Thymus (tissue), 11 donors: ENCODE results near the gene AP3B1. TPM values are rescaled to one million over a fixed set of nuclear protein-coding genes. Genes with fewer than 3 reads are reported as not detected.

Experiments used
- DNase-seq, 9 donors: peaks; one replicate each; pipeline ENCODE4 v3.0.0-alpha.2; 2013; ENCODE audit warnings: low spot score in 9 of 9, low read depth in 6 of 9, missing footprints in 1 of 9
- H3K27ac ChIP-seq, 2 donors: one replicate each; pipeline ENCODE4 v1.5.1; 2013; ENCODE audit warnings: control low read depth in 1 of 2, low read depth in 1 of 2, low read length in 1 of 2, mild to moderate bottlenecking in 1 of 2, moderate library complexity in 1 of 2
- H3K27me3 ChIP-seq, 2 donors: one replicate each; pipeline ENCODE4 v1.5.1; 2013; ENCODE audit warnings: low read length in 1 of 2; ENCODE audit not compliant: control insufficient read depth in 2 of 2, insufficient read depth in 1 of 2
- H3K36me3 ChIP-seq, 2 donors: one replicate each; pipeline ENCODE4 v1.5.1; 2013; ENCODE audit warnings: low read length in 1 of 2, mild to moderate bottlenecking in 1 of 2, moderate library complexity in 1 of 2; ENCODE audit not compliant: control insufficient read depth in 2 of 2, insufficient read depth in 2 of 2
- H3K4me1 ChIP-seq, 2 donors: one replicate each; pipeline ENCODE4 v1.5.1; 2013; ENCODE audit warnings: low read length in 2 of 2; ENCODE audit not compliant: control insufficient read depth in 2 of 2, insufficient read depth in 2 of 2
- H3K4me3 ChIP-seq, 2 donors: one replicate each; pipeline ENCODE4 v1.5.1; 2013; ENCODE audit warnings: low read length in 2 of 2, control low read depth in 1 of 2, mild to moderate bottlenecking in 1 of 2
- H3K9me3 ChIP-seq, 2 donors: one replicate each; pipeline ENCODE4 v1.5.1; 2013; ENCODE audit warnings: low read length in 1 of 2, mild to moderate bottlenecking in 1 of 2; ENCODE audit not compliant: control insufficient read depth in 2 of 2, insufficient read depth in 1 of 2
- WGBS: extraction: QIAGEN DNeasy Blood & Tissue Kit; methylation state at CpG from one replicate; pipeline ENCODE4 v1.1.7; 2013; 5-methylcytosine and 5-hydroxymethylcytosine counted together
- polyA plus RNA-seq: library from polyadenylated mRNA; stranded (reverse); fragments of 200-250 nt; gene quantifications from one replicate; pipeline ENCODE4 v1.2.3, GENCODE V29; 2013
- total RNA-seq: library from RNA; stranded (reverse); fragments of 120-200 nt; gene quantifications from one replicate; pipeline ENCODE4 v1.2.4, GENCODE V29; 2013
- donor health status: healthy.

Gene AP3B1
- total and polyA plus RNA-seq, 2 donors, result 38.3 to 39.2 TPM

GRCh38 chr5:77970891-77971290 lies 323.6 kb downstream of the AP3B1 start:
- no peak overlapping the region for H3K27ac ChIP-seq
- no peak overlapping the region for H3K4me3 ChIP-seq
- H3K36me3 ChIP-seq, result no peaks in the 10 kb centered on the region
- H3K27me3 ChIP-seq, result peaks cover 33 to 76% of the 10 kb centered on the region in 2 donors
- H3K9me3 ChIP-seq, result peaks cover 1 to 4% of the 10 kb centered on the region in 2 donors
- WGBS, result 82% methylated on average over 5 of the region's 5 CpGs
- peaks cover 0 to 7% of the 10 kb centered on the region in 2 donors for H3K4me1 ChIP-seq
- DNase-seq, result no peak

GRCh38 chr5:77963795-77964194 lies 330.7 kb downstream of the AP3B1 start:
- H3K27me3 ChIP-seq, result peaks cover 18 to 52% of the 10 kb centered on the region in 2 donors
- 92% methylated on average over 4 of the region's 4 CpGs for WGBS
- no peaks in the 10 kb centered on the region for H3K4me1 ChIP-seq
- no peak overlapping the region for H3K4me3 ChIP-seq
- DNase-seq, result no peak
- no peak overlapping the region for H3K27ac ChIP-seq
- H3K36me3 ChIP-seq, result no peaks in the 10 kb centered on the region
- no peaks in the 10 kb centered on the region for H3K9me3 ChIP-seq

DNA sequence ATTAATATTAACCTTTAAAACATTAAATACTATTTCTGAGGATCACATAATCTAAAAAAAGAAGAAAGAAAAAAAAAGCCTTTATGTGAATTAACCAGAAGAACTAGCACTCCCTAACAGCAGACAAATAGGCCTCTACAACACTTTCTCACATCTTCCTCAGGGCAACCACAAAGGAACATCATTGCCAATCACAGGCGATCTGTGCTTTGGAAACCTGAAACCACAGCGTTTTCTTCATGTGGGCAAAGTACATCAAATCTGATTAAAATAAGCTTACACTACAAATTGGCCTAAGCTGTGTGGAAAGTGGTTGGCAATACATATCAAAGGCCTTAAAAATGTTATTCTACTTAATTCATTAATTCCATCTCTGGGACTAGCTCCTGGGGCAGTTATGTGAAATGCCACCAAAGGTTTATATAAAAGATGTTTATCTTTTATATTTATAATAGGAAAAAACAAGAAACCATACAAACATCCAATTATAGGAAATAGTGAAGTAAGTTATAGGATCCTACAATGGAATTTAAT lies 333.6 kb downstream of the AP3B1 start:
- peaks cover 0 to 3% of the 10 kb centered on the region in 2 donors for H3K9me3 ChIP-seq
- WGBS, result 3% methylated on average over 2 of the region's 2 CpGs
- DNase-seq, result peak in 1 of 9 donors; percentile 59
- no peaks in the 10 kb centered on the region for H3K36me3 ChIP-seq
- H3K27ac ChIP-seq, result no peak overlapping the region
- no peak overlapping the region for H3K4me3 ChIP-seq
- H3K4me1 ChIP-seq, result no peaks in the 10 kb centered on the region
- peaks cover 33 to 71% of the 10 kb centered on the region in 2 donors for H3K27me3 ChIP-seq

DNA sequence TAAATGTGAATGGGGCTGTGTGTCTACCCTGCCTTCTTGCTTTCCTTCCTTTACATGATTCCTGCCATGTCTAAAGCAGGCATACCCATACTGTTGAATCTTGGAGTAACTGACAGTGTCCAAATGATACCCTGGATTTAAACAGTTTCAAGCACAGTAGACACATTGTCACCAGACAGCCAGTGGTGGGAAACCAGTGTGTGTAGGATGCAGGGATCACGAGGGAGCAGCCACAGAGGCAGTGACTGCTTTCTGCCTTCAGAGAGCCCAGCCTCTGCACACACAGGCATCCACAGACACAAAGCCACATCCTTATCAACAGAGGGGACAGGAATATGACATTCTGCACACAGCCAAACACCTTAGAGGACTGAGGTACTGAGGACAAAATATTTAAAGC lies 334.2 kb downstream of the AP3B1 start:
- 45% methylated on average over 1 of the region's 1 CpG for WGBS

DNA sequence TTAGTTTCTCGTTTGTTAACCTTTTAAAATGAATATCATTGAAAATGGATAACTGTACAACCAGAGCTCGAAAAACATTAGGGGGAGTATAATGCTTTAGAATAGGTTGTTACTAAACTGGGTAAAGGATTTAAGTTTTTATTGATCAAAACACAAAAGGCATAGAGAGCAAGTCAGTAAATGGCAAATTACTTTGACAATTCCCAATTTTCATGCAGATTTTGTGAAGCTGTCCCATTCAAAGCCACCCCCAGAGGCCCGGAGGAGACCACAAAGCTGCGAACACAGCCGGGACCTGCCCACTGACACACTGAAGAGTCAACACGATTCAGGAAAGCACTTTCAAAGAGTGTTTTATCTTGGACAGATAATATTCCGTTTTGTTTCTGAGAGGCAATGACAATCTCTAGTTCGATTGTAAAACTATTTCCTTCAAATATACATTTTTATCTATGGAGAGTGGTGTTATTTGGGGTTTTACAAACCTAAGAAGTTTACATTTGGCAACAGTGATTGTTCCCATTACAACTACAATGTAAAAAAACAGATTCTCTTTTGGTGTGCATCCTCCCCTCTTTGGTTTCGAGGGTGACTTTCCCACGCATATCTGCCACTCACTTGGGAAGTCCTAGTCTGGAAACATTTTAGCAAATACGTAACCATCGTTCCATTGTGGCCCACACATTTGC lies 335.7 kb downstream of the AP3B1 start:
- Histone ChIP-seq H3K4me1 (no peaks in the 10 kb centered on the region), H3K9me3 (peaks cover 0 to 3% of the 10 kb centered on the region in 2 donors), H3K4me3 (no peak overlapping the region), H3K27ac (no peak overlapping the region), H3K36me3 (no peaks in the 10 kb centered on the region), H3K27me3 (peaks cover 36 to 70% of the 10 kb centered on the region in 2 donors)
- DNase-seq, result no peak
- 21% methylated on average over 12 of the region's 12 CpGs for WGBS

More for the DNA sequence above, 334.2 kb downstream of the AP3B1 start:
- Histone ChIP-seq H3K36me3 (no peaks in the 10 kb centered on the region), H3K9me3 (peaks cover 0 to 3% of the 10 kb centered on the region in 2 donors), H3K4me3 (no peak overlapping the region), H3K27ac (no peak overlapping the region), H3K27me3 (peaks cover 36 to 72% of the 10 kb centered on the region in 2 donors), H3K4me1 (no peaks in the 10 kb centered on the region)
- DNase-seq, result no peak

- Histone ChIP-seq H3K9me3 (peaks cover 0 to 3% of the 10 kb centered on the region in 2 donors), H3K4me3 (no peak overlapping the region), H3K27me3 (peaks cover 36 to 63% of the 10 kb centered on the region in 2 donors), H3K27ac (no peak overlapping the region), H3K36me3 (no peaks in the 10 kb centered on the region), H3K4me1 (no peaks in the 10 kb centered on the region)
- DNase-seq, result no peak
- WGBS, result 5% methylated on average over 38 of the region's 38 CpGs
Measured at GRCh38 chr5:77957931-77958521, 336.5 kb downstream of the AP3B1 start.

GRCh38 chr5:77957516-77957915 lies 337.0 kb downstream of the AP3B1 start:
- H3K4me1 ChIP-seq, result no peaks in the 10 kb centered on the region
- H3K27me3 ChIP-seq, result peaks cover 36 to 59% of the 10 kb centered on the region in 2 donors
- H3K4me3 ChIP-seq, result no peak overlapping the region
- WGBS, result 14% methylated on average over 20 of the region's 20 CpGs
- no peaks in the 10 kb centered on the region for H3K36me3 ChIP-seq
- no peak for DNase-seq
- peaks cover 0 to 3% of the 10 kb centered on the region in 2 donors for H3K9me3 ChIP-seq
- H3K27ac ChIP-seq, result no peak overlapping the region

- Histone ChIP-seq H3K36me3 (no peaks in the 10 kb centered on the region), H3K27me3 (peaks cover 36 to 60% of the 10 kb centered on the region in 2 donors), H3K4me3 (no peak overlapping the region), H3K4me1 (no peaks in the 10 kb centered on the region), H3K9me3 (peaks cover 0 to 3% of the 10 kb centered on the region in 2 donors), H3K27ac (no peak overlapping the region)
- DNase-seq, result no peak
- WGBS, result 58% methylated on average over 13 of the region's 13 CpGs
Measured at GRCh38 chr5:77957081-77957480, 337.4 kb downstream of the AP3B1 start.

- no peaks in the 10 kb centered on the region for H3K36me3 ChIP-seq
- DNase-seq, result no peak
- H3K27me3 ChIP-seq, result peaks cover 36 to 58% of the 10 kb centered on the region in 2 donors
- H3K4me1 ChIP-seq, result no peaks in the 10 kb centered on the region
- no peak overlapping the region for H3K4me3 ChIP-seq
- H3K9me3 ChIP-seq, result peaks cover 0 to 3% of the 10 kb centered on the region in 2 donors
- H3K27ac ChIP-seq, result no peak overlapping the region
- 47% methylated on average over 1 of the region's 1 CpG for WGBS
Measured at GRCh38 chr5:77955577-77955976, 338.9 kb downstream of the AP3B1 start.
